Panc1 (cell line): ENCODE results near the gene PCDHGB5. TPM values are rescaled to one million over a fixed set of nuclear protein-coding genes. Genes with fewer than 3 reads are reported as not detected.
"Not testable (repeated sequence)": the region's sequence is repeated elsewhere in the genome, so short reads cannot be mapped to it uniquely, and the experiment has no call there.

Source experiments
- ATAC-seq: fragments of 200-7000 bp; cut with Tn5 transposase; 2 replicates; pipeline ENCODE4 v1.9.1; 2020; ENCODE audit warnings: mild to moderate bottlenecking, moderate library complexity
- BruUV-seq: library from RNA; stranded (reverse); fragments of 400-500 nt; replicated peaks from 2 replicates; lab custom pipeline; 2021; lab: Mats Ljungman, UMichigan
- CTCF ChIA-PET: fragments of 300-600 bp; sonication (Branson Sonifier 250); formaldehyde crosslinking; loops from one replicate; lab custom pipeline; 2022; ENCODE audit warnings: antibody characterized with exemption; lab: Charles Lee
- POLR2A ChIA-PET: fragments of 300-600 bp; sonication (Branson Sonifier 250); formaldehyde crosslinking; loops from one replicate; lab custom pipeline; 2022; ENCODE audit warnings: antibody characterized with exemption; lab: Charles Lee
- DNase-seq: peaks from one replicate; pipeline ENCODE4 v3.0.0-alpha.2; 2010; ENCODE audit warnings: low read depth, low spot score
- H3K27ac ChIP-seq: 2 replicates; pipeline ENCODE4 v1.5.1; 2011; ENCODE audit warnings: mild to moderate bottlenecking, low read length, inconsistent platforms
- H3K27me3 ChIP-seq: fragments of 200-500 bp; sonication (Bioruptor generic); 2 replicates; pipeline ENCODE4 v1.6.0; 2014; ENCODE audit warnings: low read length, inconsistent platforms; ENCODE audit not compliant: control insufficient read depth, insufficient read depth
- H3K36me3 ChIP-seq: fragments of 200-500 bp; sonication (Bioruptor generic); 2 replicates; pipeline ENCODE4 v1.5.1; 2014; ENCODE audit warnings: inconsistent platforms, mild to moderate bottlenecking, low read length, moderate library complexity; ENCODE audit not compliant: control insufficient read depth, insufficient read depth
- H3K4me1 ChIP-seq: 2 replicates; pipeline ENCODE4 v1.5.1; 2011; ENCODE audit warnings: inconsistent platforms, mild to moderate bottlenecking, low read length, moderate library complexity; ENCODE audit not compliant: control insufficient read depth, insufficient read depth
- H3K4me3 ChIP-seq, 2 experiments: 2 replicates each; pipeline ENCODE4 v1.5.1; 2011 to 2012; ENCODE audit warnings: low read depth in 2 of 2, low read length in 2 of 2, mild to moderate bottlenecking in 2 of 2, inconsistent platforms in 1 of 2, moderate library complexity in 1 of 2
- H3K9me3 ChIP-seq: fragments of 200-500 bp; sonication (Bioruptor generic); 2 replicates; pipeline ENCODE4 v1.5.1; 2014; ENCODE audit warnings: low read depth, mild to moderate bottlenecking, inconsistent platforms, low read length, moderate library complexity; ENCODE audit not compliant: control insufficient read depth, insufficient read depth
- POLR2AphosphoS5 ChIP-seq: IDR thresholded peaks from 2 replicates; pipeline ENCODE4 v1.6.1; 2012; ENCODE audit warnings: mild to moderate bottlenecking, low read depth, low read length, moderate library complexity
- SIN3A ChIP-seq: IDR thresholded peaks from 2 replicates; pipeline ENCODE4 v1.6.1; 2012; ENCODE audit warnings: low read depth, mild to moderate bottlenecking, low read length, moderate library complexity, borderline replicate concordance; ENCODE audit not compliant: insufficient read depth
- TCF7L2 ChIP-seq: IDR thresholded peaks from 2 replicates; pipeline ENCODE4 v1.6.1; 2011; ENCODE audit warnings: mild to moderate bottlenecking, low read depth, low read length, inconsistent platforms
- in situ Hi-C: cut with HindIII; loops from 2 replicates; pipeline ENCODE4 v1.10.0; 2016; ENCODE audit warnings: low sequenced_read_pairs, low pct_unique_long_range_greater_than_20kb
- intact Hi-C: fragments of 100-400 bp; cut with micrococcal nuclease; formaldehyde crosslinking; loops from one replicate; pipeline ENCODE4 v1.10.0; 2022; ENCODE audit not compliant: unreplicated experiment
- total RNA-seq: library from RNA; stranded (reverse); gene quantifications from one replicate; pipeline ENCODE4 v1.2.1, GENCODE V29; 2021; ENCODE audit not compliant: unreplicated experiment
- TF ChIP-seq, protein P1 (sequence below): fragments of 450-650 bp; IDR thresholded peaks from 2 replicates; pipeline ENCODE4 v1.5.1; 2017; ENCODE audit warnings: mild to moderate bottlenecking
- TF ChIP-seq, protein P2 (sequence below), 2 experiments: IDR thresholded peaks; 2 replicates each; pipeline ENCODE4 v1.6.1; 2011 to 2012; ENCODE audit warnings: low read depth in 2 of 2, control low read depth in 1 of 2, low read length in 1 of 2, mild to moderate bottlenecking in 1 of 2, moderate library complexity in 1 of 2; ENCODE audit not compliant: insufficient read depth in 1 of 2

Gene PCDHGB5
- total RNA-seq, 1 experiment from 2014 or later = 0.87 TPM

DNA sequence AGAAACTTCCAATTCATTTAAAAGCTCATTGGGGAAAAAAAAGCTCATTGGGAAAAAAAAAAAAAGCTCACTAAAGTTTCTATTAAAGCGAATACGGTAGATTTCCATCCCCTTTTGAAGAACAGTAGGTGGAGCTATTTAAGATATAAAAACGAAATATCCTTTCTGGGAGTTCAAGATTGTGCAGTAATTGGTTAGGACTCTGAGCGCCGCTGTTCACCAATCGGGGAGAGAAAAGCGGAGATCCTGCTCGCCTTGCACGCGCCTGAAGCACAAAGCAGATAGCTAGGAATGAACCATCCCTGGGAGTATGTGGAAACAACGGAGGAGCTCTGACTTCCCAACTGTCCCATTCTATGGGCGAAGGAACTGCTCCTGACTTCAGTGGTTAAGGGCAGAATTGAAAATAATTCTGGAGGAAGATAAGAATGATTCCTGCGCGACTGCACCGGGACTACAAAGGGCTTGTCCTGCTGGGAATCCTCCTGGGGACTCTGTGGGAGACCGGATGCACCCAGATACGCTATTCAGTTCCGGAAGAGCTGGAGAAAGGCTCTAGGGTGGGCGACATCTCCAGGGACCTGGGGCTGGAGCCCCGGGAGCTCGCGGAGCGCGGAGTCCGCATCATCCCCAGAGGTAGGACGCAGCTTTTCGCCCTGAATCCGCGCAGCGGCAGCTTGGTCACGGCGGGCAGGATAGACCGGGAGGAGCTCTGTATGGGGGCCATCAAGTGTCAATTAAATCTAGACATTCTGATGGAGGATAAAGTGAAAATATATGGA lies 32.8 kb downstream of the PCDHGB5 start, which contains the start of gene PCDHGA12:
Gene PCDHGA12, plus strand, starts transcription at position 176 of the 782 bp plus-strand sequence. Its CDS starts 253 bp downstream, at position 429.
- no peak within 1 kb of the TSS for H3K27ac ChIP-seq
- H3K9me3 ChIP-seq = peaks cover 6% of the 10 kb centered on the region; the same call in 1 of the 2 replicates
- no TSS peak for BruUV-seq
- ChIA-PET POLR2A (interaction anchor here (0.7 kb wide), 1 partner anchor 159 kb away, joined by 8 read pairs; no protein-coding TSS in a partner anchor), CTCF (interaction anchor here (0.6 to 1.2 kb wide), 4 partner anchors 13 to 133 kb away, joined by 3 to 4 read pairs (median 4); partner anchors contain the start of genes PCDHGA10 and PCDHGB7)
- intact Hi-C loops (no loop called here), in situ Hi-C loops (no loop called here)
- no peak for ATAC-seq
- no peak for DNase-seq
- H3K4me3 ChIP-seq = no peak within 1 kb of the TSS
- TF ChIP-seq TCF7L2 = no peak
- TF ChIP-seq, protein P1, sequence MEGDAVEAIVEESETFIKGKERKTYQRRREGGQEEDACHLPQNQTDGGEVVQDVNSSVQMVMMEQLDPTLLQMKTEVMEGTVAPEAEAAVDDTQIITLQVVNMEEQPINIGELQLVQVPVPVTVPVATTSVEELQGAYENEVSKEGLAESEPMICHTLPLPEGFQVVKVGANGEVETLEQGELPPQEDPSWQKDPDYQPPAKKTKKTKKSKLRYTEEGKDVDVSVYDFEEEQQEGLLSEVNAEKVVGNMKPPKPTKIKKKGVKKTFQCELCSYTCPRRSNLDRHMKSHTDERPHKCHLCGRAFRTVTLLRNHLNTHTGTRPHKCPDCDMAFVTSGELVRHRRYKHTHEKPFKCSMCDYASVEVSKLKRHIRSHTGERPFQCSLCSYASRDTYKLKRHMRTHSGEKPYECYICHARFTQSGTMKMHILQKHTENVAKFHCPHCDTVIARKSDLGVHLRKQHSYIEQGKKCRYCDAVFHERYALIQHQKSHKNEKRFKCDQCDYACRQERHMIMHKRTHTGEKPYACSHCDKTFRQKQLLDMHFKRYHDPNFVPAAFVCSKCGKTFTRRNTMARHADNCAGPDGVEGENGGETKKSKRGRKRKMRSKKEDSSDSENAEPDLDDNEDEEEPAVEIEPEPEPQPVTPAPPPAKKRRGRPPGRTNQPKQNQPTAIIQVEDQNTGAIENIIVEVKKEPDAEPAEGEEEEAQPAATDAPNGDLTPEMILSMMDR = no peak
- TF ChIP-seq, protein P2, sequence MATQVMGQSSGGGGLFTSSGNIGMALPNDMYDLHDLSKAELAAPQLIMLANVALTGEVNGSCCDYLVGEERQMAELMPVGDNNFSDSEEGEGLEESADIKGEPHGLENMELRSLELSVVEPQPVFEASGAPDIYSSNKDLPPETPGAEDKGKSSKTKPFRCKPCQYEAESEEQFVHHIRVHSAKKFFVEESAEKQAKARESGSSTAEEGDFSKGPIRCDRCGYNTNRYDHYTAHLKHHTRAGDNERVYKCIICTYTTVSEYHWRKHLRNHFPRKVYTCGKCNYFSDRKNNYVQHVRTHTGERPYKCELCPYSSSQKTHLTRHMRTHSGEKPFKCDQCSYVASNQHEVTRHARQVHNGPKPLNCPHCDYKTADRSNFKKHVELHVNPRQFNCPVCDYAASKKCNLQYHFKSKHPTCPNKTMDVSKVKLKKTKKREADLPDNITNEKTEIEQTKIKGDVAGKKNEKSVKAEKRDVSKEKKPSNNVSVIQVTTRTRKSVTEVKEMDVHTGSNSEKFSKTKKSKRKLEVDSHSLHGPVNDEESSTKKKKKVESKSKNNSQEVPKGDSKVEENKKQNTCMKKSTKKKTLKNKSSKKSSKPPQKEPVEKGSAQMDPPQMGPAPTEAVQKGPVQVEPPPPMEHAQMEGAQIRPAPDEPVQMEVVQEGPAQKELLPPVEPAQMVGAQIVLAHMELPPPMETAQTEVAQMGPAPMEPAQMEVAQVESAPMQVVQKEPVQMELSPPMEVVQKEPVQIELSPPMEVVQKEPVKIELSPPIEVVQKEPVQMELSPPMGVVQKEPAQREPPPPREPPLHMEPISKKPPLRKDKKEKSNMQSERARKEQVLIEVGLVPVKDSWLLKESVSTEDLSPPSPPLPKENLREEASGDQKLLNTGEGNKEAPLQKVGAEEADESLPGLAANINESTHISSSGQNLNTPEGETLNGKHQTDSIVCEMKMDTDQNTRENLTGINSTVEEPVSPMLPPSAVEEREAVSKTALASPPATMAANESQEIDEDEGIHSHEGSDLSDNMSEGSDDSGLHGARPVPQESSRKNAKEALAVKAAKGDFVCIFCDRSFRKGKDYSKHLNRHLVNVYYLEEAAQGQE (IDR thresholded peaks at IDR 0.05; ENCODE audit: insufficient read depth in 1 of 2, low read depth in 2 of 2, low read length in 1 of 2) = no peak
- TF ChIP-seq POLR2AphosphoS5 = no peak
- TF ChIP-seq SIN3A = no peak
- no peaks in the 10 kb centered on the region for H3K36me3 ChIP-seq
- no peaks in the 10 kb centered on the region for H3K27me3 ChIP-seq
- H3K4me1 ChIP-seq = no peaks in the 10 kb centered on the region

DNA sequence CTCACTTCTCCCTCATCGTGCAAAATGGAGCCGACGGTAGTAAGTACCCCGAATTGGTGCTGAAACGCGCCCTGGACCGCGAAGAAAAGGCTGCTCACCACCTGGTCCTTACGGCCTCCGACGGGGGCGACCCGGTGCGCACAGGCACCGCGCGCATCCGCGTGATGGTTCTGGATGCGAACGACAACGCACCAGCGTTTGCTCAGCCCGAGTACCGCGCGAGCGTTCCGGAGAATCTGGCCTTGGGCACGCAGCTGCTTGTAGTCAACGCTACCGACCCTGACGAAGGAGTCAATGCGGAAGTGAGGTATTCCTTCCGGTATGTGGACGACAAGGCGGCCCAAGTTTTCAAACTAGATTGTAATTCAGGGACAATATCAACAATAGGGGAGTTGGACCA lies 33.5 kb downstream of the PCDHGB5 start:
- no peak overlapping the region for H3K27ac ChIP-seq
- H3K27me3 ChIP-seq = no peaks in the 10 kb centered on the region
- no peak overlapping the region for H3K4me3 ChIP-seq
- H3K36me3 ChIP-seq = no peaks in the 10 kb centered on the region
- peaks cover 3% of the 10 kb centered on the region; the same call in 1 of the 2 replicates for H3K9me3 ChIP-seq
- intact Hi-C loops = no loop called here
- BruUV-seq = no TSS peak
- POLR2A ChIA-PET = no interaction called here
- H3K4me1 ChIP-seq = no peaks in the 10 kb centered on the region
- no peak for TF ChIP-seq SIN3A
- TF ChIP-seq, protein P1 = no peak
- no peak for TF ChIP-seq TCF7L2
- TF ChIP-seq, protein P2 (IDR thresholded peaks at IDR 0.05; ENCODE audit: insufficient read depth in 1 of 2, low read depth in 2 of 2, low read length in 1 of 2) = no peak
- TF ChIP-seq POLR2AphosphoS5 = no peak
- CTCF ChIA-PET = interaction anchor here (0.6 kb wide), 1 partner anchor 37 kb away, joined by 4 read pairs; no protein-coding TSS in a partner anchor
- ATAC-seq = no peak
- DNase-seq = no peak
- in situ Hi-C loops = no loop called here

DNA sequence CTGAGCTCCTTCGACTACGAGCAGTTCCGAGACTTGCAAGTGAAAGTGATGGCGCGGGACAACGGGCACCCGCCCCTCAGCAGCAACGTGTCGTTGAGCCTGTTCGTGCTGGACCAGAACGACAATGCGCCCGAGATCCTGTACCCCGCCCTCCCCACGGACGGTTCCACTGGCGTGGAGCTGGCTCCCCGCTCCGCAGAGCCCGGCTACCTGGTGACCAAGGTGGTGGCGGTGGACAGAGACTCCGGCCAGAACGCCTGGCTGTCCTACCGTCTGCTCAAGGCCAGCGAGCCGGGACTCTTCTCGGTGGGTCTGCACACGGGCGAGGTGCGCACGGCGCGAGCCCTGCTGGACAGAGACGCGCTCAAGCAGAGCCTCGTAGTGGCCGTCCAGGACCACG lies 34.6 kb downstream of the PCDHGB5 start:
- POLR2A ChIA-PET, in situ Hi-C loops, ATAC-seq, CTCF ChIA-PET, intact Hi-C loops, BruUV-seq, H3K9me3 ChIP-seq, H3K27ac ChIP-seq, DNase-seq, H3K4me1 ChIP-seq, H3K4me3 ChIP-seq, H3K27me3 ChIP-seq, H3K36me3 ChIP-seq: not testable (repeated sequence)
